K562 (cell line): ENCODE data around the gene ACTA2. TPM values are rescaled to one million over a fixed set of nuclear protein-coding genes. Genes with fewer than 3 reads are reported as not detected.

ENCODE experiments used
- ATAC-seq: fragments of 200-7000 bp; cut with Tn5 transposase; 3 replicates; pipeline ENCODE4 v1.9.1; 2020; ENCODE audit warnings: moderate library complexity
- BruUV-seq: library from RNA; stranded (reverse); fragments of 400-500 nt; replicated peaks from 2 replicates; lab custom pipeline; 2021; lab: Mats Ljungman, UMichigan
- CTCF ChIA-PET: fragments of 300-600 bp; formaldehyde crosslinking; extraction: SDS; loops from one replicate; lab custom pipeline; 2021; ENCODE audit warnings: low intra/inter-chr PET ratio; lab: Yijun Ruan, JAX
- POLR2A ChIA-PET: fragments of 300-600, 350-650 bp; sonication (Branson Sonifier 250); formaldehyde crosslinking; extraction: SDS; loops from one replicate; lab custom pipeline; 2021; ENCODE audit warnings: antibody characterized with exemption, inconsistent platforms; lab: Yijun Ruan, JAX
- DNase-seq, 4 experiments: peaks; one replicate each; pipeline versions ENCODE4 v3.0.0 to v3.0.0-alpha.2; 2011 to 2018; ENCODE audit warnings: low spot score in 3 of 4, mixed read lengths in 3 of 4; ENCODE audit errors: extremely low read depth in 1 of 4
- FAIRE-seq: peaks from 2 replicates; lab custom pipeline; 2011; peaks lifted over from hg19 to GRCh38; lab: Jason Lieb, UNC
- H2AFZ ChIP-seq: 2 replicates; pipeline ENCODE4 v1.6.0; 2011; ENCODE audit warnings: low read depth, low read length, control low read depth, inconsistent platforms
- H3K27ac ChIP-seq: fragments of 200-600 bp; 3 replicates; pipeline ENCODE4 v1.8.0; 2011; ENCODE audit warnings: low read depth, mild to moderate bottlenecking, control low read depth, inconsistent platforms, low read length, moderate library complexity, mixed read lengths; ENCODE audit errors: extremely low read depth
- H3K27me3 ChIP-seq, 2 experiments: fragments of 300-600 bp in 1 of 2; 2 replicates in 1 of 2; 3 replicates in 1 of 2; pipeline versions ENCODE4 v1.6.0 to v1.8.0; 2011; ENCODE audit warnings: inconsistent platforms in 2 of 2, low read length in 2 of 2, mild to moderate bottlenecking in 1 of 2, mixed read lengths in 1 of 2, moderate library complexity in 1 of 2; ENCODE audit not compliant: control insufficient read depth in 2 of 2, insufficient read depth in 2 of 2
- H3K36me3 ChIP-seq: fragments of 300-600 bp; 3 replicates; pipeline ENCODE4 v1.8.0; 2011; ENCODE audit warnings: mild to moderate bottlenecking, low read length, inconsistent platforms; ENCODE audit not compliant: control insufficient read depth, insufficient read depth
- H3K4me1 ChIP-seq, 2 experiments: fragments of 200-600 bp in 1 of 2; replicated peaks in 1 of 2; 2 replicates in 1 of 2; 3 replicates in 1 of 2; pipeline versions ENCODE4 v1.5.1 to v1.8.0; 2011; ENCODE audit warnings: inconsistent platforms in 2 of 2, low read length in 2 of 2, mild to moderate bottlenecking in 1 of 2, mixed read lengths in 1 of 2, moderate library complexity in 1 of 2; ENCODE audit not compliant: control insufficient read depth in 2 of 2, insufficient read depth in 2 of 2
- H3K4me2 ChIP-seq: 2 replicates; pipeline ENCODE4 v1.6.1; 2011; ENCODE audit warnings: low read length, control low read depth, inconsistent platforms, mixed read lengths; ENCODE audit not compliant: insufficient read depth
- H3K4me3 ChIP-seq: fragments of 200-600 bp; sonication (generic), shearing (Covaris generic); 2 replicates; pipeline ENCODE4 v1.5.1; 2016; ENCODE audit warnings: control low read depth, inconsistent platforms
- H3K79me2 ChIP-seq: fragments of 200-600 bp; 3 replicates; pipeline ENCODE4 v1.8.0; 2011; ENCODE audit warnings: low read length, inconsistent platforms; ENCODE audit not compliant: control insufficient read depth, insufficient read depth
- H3K9ac ChIP-seq, 2 experiments: 2 replicates each; pipeline versions ENCODE4 v1.6.0 to v1.6.1; 2011; ENCODE audit warnings: low read depth in 2 of 2, low read length in 2 of 2, control low read depth in 1 of 2, inconsistent platforms in 1 of 2, mild to moderate bottlenecking in 1 of 2, mixed read lengths in 1 of 2; ENCODE audit not compliant: insufficient read depth in 1 of 2
- H3K9me1 ChIP-seq: one replicate; pipeline ENCODE4 v1.6.0; 2011; ENCODE audit warnings: inconsistent platforms, mild to moderate bottlenecking, low read length, moderate library complexity; ENCODE audit not compliant: control insufficient read depth, insufficient read depth
- H3K9me3 ChIP-seq: replicated peaks from 2 replicates; pipeline ENCODE4 v1.5.1; 2011; ENCODE audit warnings: low read depth, low read length, inconsistent platforms; ENCODE audit not compliant: control insufficient read depth, insufficient read depth
- H4K20me1 ChIP-seq: replicated peaks from 2 replicates; pipeline ENCODE4 v1.6.1; 2011; ENCODE audit warnings: low read length, inconsistent platforms, mixed read lengths; ENCODE audit not compliant: control insufficient read depth, insufficient read depth
- CCAR2 ChIP-seq: fragments of 200-400 bp; formaldehyde crosslinking; IDR thresholded peaks from 2 replicates; pipeline ENCODE4 v1.6.1; 2017; ENCODE audit warnings: mild to moderate bottlenecking, low read depth, low read length
- GATAD2A ChIP-seq: fragments of 450-650 bp; IDR thresholded peaks from 2 replicates; pipeline ENCODE4 v1.6.1; 2017
- HSF4 ChIP-seq: fragments of 250-450 bp; sonication (Bioruptor Pico); IDR thresholded peaks from 2 replicates; pipeline ENCODE4 v2.1.2; 2022; ENCODE audit warnings: mild to moderate bottlenecking, moderate library complexity, borderline replicate concordance
- KDM1A ChIP-seq, 2 experiments: fragments of 450-650 bp; IDR thresholded peaks; 2 replicates each; pipeline ENCODE4 v1.6.1; 2016; ENCODE audit warnings: mild to moderate bottlenecking in 2 of 2
- MAX ChIP-seq: sonication (generic); formaldehyde crosslinking; IDR thresholded peaks from 2 replicates; pipeline ENCODE4 v1.9.0; 2022; ENCODE audit warnings: mild to moderate bottlenecking, missing genetic modification reagents
- MXD1 ChIP-seq: fragments of 250-450 bp; sonication (Bioruptor Pico); IDR thresholded peaks from 2 replicates; pipeline ENCODE4 v1.8.0; 2021; ENCODE audit warnings: borderline replicate concordance, mild to moderate bottlenecking, moderate library complexity; ENCODE audit not compliant: poor library complexity, severe bottlenecking
- ZNF347 ChIP-seq: fragments of 450-650 bp; formaldehyde crosslinking; IDR thresholded peaks from 2 replicates; pipeline ENCODE4 v1.4.0; 2020; ENCODE audit warnings: low read depth, mild to moderate bottlenecking, moderate library complexity
- ZNF444 ChIP-seq: fragments of 250-450 bp; sonication (Bioruptor Pico); IDR thresholded peaks from 2 replicates; pipeline ENCODE4 v1.4.0; 2020; ENCODE audit warnings: mild to moderate bottlenecking, moderate library complexity
- WGBS: fragments of 100-300 bp; shearing (Covaris generic); methylation state at CpG from one replicate; pipeline ENCODE4 v1.1.6; 2016; ENCODE audit warnings: low coverage, mixed read lengths; ENCODE audit not compliant: insufficient coverage; ENCODE audit errors: missing lambda C conversion rate; 5-methylcytosine and 5-hydroxymethylcytosine counted together
- in situ Hi-C: fragments of 300-500 bp; cut with MboI; formaldehyde crosslinking; loops from 4 replicates; pipeline ENCODE4 v1.15.0; 2018; ENCODE audit warnings: inconsistent platforms, mixed read lengths
- intact Hi-C: fragments of 100-400 bp; cut with micrococcal nuclease; formaldehyde crosslinking; loops from 2 replicates; pipeline ENCODE4 v1.14.2; 2022
- polyA plus RNA-seq, 8 experiments: library from polyadenylated mRNA; depleted of rRNA in 4 of 8; stranded (reverse) in 5 of 8; unstranded in 3 of 8; fragments of >200 nt; fragmentation: Nextera tagmentation in 2 of 8; fragmentation: Illumina TruSeq in 1 of 8; extraction: Ambion mirVana in 2 of 8; extraction: Trizol in 1 of 8; gene quantifications; 2 replicates each; pipeline versions ENCODE4 v1.2.1 to v1.2.3, GENCODE V29; 2011 to 2014; ENCODE audit warnings: inconsistent platforms in 1 of 8, missing spikeins in 1 of 8
- total RNA-seq, 7 experiments: library from RNA; depleted of rRNA in 6 of 7; stranded (reverse); fragments of >200 nt in 6 of 7; fragmentation: Illumina TruSeq in 2 of 7; extraction: Trizol in 2 of 7; gene quantifications; 2 replicates each; pipeline versions ENCODE4 v1.2.1 to v1.2.3, GENCODE V29; 2011 to 2021; ENCODE audit warnings: low replicate concordance in 1 of 7

Gene ACTA2
- total and polyA plus RNA-seq, 9 of the 15 experiments (the other 6 are each of a cell fraction or from before 2014, with no cell fraction given): 0.15 to 1.0 (median 0.38) TPM; not detected in 3

- H3K4me1 ChIP-seq: no peaks in the 10 kb centered on the region
- H3K9me3 ChIP-seq: no peaks in the 10 kb centered on the region
- BruUV-seq: no TSS peak
- intact Hi-C loops: no loop called here
- no peak overlapping the region for H2AFZ ChIP-seq
- no peak overlapping the region for H3K4me2 ChIP-seq
- ATAC-seq (no peak), FAIRE-seq (no peak), DNase-seq (no peak)
- H3K9ac ChIP-seq: no peak overlapping the region
- 7% methylated on average over 2 of the region's 2 CpGs for WGBS
- no peaks in the 10 kb centered on the region for H4K20me1 ChIP-seq
- no peaks in the 10 kb centered on the region for H3K27me3 ChIP-seq
- TF ChIP-seq CCAR2: no peak
- in situ Hi-C loops: no loop called here
- no peaks in the 10 kb centered on the region for H3K79me2 ChIP-seq
- no peak overlapping the region for H3K4me3 ChIP-seq
- ChIA-PET CTCF (no interaction called here), POLR2A (interaction anchor here (0.7 kb wide), 1 partner anchor 74 kb away, joined by 3 read pairs; no protein-coding TSS in a partner anchor)
- H3K27ac ChIP-seq: no peak overlapping the region
- H3K9me1 ChIP-seq: no peaks in the 10 kb centered on the region
- H3K36me3 ChIP-seq: no peaks in the 10 kb centered on the region
Measured at GRCh38 chr10:88962336-88962735, 9.8 kb upstream of the ACTA2 start.

GRCh38 chr10:88961266-88961665 is 8.7 kb upstream of the ACTA2 start:
- Histone ChIP-seq H3K9me1 (no peaks in the 10 kb centered on the region), H4K20me1 (no peaks in the 10 kb centered on the region), H3K9me3 (no peaks in the 10 kb centered on the region), H3K4me3 (no peak overlapping the region), H3K27me3 (no peaks in the 10 kb centered on the region), H2AFZ (no peak overlapping the region), H3K36me3 (no peaks in the 10 kb centered on the region), H3K9ac (no peak overlapping the region), H3K4me2 (no peak overlapping the region), H3K27ac (no peak overlapping the region), H3K79me2 (no peaks in the 10 kb centered on the region), H3K4me1 (no peaks in the 10 kb centered on the region)
- ChIA-PET POLR2A (no interaction called here), CTCF (no interaction called here)
- FAIRE-seq: no peak
- in situ Hi-C loops: no loop called here
- TF ChIP-seq HSF4 (CRISPR knock-in tag): no peak
- TF ChIP-seq MXD1 (CRISPR knock-in tag): no peak
- no peak for TF ChIP-seq MAX (CRISPR knock-in tag)
- no peak for TF ChIP-seq ZNF444 (CRISPR knock-in tag)
- no peak for TF ChIP-seq GATAD2A
- TF ChIP-seq KDM1A (IDR thresholded peaks at IDR 0.05): no peak
- no peak for TF ChIP-seq ZNF347
- no peak for DNase-seq
- intact Hi-C loops: no loop called here
- no TSS peak for BruUV-seq
- ATAC-seq: no peak
